GM19438 (cell line): ENCODE data around the gene ZNF674.
"Not testable (repeated sequence)": the region's sequence is repeated elsewhere in the genome, so short reads cannot be mapped to it uniquely, and the experiment has no call there.

Experiments
- ATAC-seq: cut with Tn5 transposase; IDR thresholded peaks from one replicate; pipeline ENCODE4 v1.9.1; 2021; ENCODE audit warnings: low read depth; ENCODE audit not compliant: unreplicated experiment

ZNF674 gene

DNA sequence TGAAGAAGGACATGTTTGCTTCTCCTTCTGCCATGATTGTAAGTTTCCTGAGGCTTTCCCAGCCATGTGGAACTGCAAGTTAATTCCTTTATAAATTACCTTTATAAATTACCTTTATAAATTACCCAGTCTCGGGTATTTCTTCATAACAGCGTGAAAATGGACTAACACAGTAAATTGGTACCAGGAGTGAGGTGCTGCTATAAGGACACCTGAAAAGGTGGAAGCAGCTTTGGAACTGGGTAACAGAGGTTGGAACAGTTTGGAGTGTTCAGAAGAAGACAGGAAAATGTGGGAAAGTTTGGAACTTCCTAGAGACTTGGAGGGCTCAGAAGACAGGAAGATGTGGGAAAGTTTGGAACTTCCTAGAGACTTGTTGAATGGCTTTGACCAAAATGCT, 66.6 kb downstream of the ZNF674 start:
- ATAC-seq: not testable (repeated sequence)

GRCh38 chrX:46477435-46477834, 67.8 kb downstream of the ZNF674 start:
- ATAC-seq: no peak

DNA sequence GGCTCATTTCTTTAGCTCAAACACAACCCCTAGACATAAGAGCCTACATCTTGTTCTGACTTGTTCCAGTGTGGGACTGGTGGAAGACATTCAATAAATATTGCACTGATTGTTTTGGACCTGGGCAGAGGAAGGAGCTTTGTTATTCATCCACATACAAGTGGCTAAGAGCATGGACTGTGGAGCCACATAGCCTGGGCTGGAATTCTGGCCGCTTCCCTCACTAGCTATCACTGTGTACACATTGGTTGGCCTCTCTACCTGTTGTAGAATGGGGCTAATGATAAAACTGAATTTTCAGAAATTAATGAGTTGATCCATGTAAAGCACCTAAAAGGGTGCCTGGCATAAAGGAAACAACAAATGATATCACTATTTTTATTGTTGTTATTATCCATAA, 80.0 kb downstream of the ZNF674 start:
- ATAC-seq: no peak

- no peak for ATAC-seq
These were observed 81.5 kb downstream of the ZNF674 start for GRCh38 chrX:46463682-46464081.

DNA sequence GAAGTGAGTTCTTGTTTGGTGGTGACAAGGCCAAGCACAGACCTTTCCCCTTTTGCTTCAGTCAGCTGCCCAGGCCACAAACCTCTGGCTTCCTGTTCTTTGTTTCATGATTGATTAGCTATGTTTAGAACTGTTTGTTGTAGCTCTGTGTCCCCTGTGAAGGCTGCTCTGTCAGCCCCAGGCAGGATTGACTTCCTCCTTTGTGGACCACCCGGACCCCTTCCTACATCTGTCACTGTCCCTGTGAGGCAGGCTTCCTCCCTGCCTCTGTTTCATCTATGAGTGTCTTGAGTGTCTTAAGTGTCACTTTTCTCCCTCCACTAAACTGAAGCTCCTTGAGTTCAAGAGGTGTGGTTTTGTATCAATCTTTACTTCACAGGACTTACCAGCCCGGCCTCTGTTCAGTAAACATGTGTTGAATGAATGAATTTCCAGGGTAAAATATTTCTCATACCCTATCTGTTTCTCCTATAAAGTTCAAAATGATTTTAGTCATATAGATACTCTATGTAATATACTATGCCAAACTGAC, 83.5 kb downstream of the ZNF674 start:
- ATAC-seq: peak; percentile 96

- ATAC-seq: not testable (repeated sequence)
These were observed 84.2 kb downstream of the ZNF674 start for GRCh38 chrX:46460801-46461659.

DNA sequence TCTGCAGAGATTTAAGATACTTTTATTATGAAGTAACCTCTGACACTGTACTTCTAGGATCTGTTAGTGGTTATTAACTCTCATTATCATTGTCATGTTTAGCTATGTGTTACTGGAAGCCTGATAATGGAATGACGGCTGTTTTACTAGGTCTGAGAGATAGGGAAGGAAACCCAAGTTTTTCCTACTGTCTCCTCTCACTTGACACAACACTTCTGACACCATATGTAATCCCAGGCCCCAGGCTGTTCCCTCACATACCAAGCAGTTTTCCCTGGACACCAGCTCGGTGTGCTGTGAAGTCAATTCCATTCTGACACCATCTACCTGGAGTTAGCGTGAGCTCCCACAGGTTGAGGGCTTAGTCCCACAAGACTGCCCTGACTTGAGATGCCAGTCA, 85.6 kb downstream of the ZNF674 start:
- ATAC-seq: no peak

DNA sequence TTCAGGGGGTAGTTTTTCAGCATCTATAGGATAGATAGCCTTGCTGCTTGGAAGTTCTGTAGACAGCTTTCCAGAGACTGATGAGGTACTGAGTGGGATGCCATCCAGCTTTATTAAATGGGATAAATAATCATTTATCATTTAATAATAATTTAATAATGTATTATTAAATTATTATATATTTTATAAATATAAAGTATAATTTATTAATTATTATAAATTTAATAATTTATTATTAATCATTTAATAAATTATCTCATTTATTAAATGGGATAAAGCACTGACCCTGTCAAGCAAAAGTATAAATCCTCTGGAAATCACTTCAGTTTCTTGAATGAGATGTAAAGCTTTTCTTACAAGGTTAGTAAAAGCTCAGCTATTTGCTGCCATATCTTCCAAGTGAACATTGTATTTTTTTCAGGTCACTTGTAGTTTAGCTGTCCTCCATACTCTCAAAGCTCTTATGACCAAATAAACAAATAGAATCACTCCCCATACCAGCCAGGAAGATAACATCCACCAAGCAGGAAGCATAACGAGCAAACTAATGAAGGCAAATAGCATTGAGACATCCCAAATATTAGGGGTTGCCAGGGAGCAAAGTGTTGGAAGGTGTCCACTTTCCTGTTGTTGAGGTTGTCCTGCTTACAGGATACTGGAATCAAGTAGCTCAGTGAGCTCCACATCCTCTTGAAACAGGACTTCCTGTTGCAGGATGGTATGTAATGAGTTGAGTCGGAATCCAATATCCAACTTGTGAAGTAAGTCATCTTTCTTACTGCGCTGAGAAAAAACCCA, 88.9 kb downstream of the ZNF674 start:
- no peak for ATAC-seq
